Measurements from ENCODE around the gene WDR3. TPM values are rescaled to one million over a fixed set of nuclear protein-coding genes. Genes with fewer than 3 reads are reported as not detected.
A peak's percentile ranks its signal among the peaks of the same experiment; 100 is the strongest.

The WDR3 gene
- total and polyA plus RNA-seq, 2 donors (not counting 3 experiments of a cell fraction or from before 2014, with no cell fraction given): 12.4 to 27.7 TPM

DNA sequence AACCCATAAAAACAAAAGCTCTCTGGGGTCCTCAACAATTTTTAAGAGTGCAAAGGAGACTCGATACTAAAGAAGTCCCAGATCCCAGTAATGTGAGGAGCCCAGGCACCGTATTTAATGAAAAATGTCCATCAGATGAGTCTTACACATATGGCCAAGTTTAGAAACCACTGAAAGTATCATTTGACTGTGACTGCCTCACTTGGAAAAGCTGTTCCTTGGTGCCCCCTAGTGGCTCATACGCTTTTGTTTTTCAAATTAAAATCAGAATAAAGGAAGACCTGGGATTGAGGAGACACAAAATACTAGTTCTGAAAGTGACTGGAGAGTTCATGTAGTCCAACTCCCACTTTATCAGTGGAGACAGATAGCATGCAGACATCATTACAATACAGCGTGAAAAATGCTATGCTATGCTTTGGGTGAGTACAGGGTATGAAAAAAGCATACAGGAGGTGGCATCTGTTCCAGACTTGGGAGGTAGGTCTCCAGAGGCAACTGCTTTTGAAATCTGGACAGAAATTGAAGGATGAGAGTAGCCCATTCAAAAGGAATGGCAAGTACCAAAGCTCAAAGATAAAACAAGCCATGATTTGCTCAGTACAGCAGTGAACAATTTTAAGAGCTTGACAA lies 33.9 kb upstream of the WDR3 start:
- FAIRE-seq: peak; percentile 89
- H3K9ac ChIP-seq (replicated peaks; ENCODE audit: extremely low read depth, insufficient read depth, low read length): no peak overlapping the region
- no peaks in the 10 kb centered on the region for H3K27me3 ChIP-seq (ENCODE audit: control insufficient read depth in 2 of 2, insufficient read depth in 2 of 2, low read length in 2 of 2)
- no peaks in the 10 kb centered on the region for H4K20me1 ChIP-seq (replicated peaks; ENCODE audit: control insufficient read depth, extremely low read depth, insufficient read depth, low read length)
- intact Hi-C loops (cut with micrococcal nuclease) (loop anchor here (1.0 to 10.0 kb wide), 7 partner anchors 79 to 831 kb away; partner anchors contain the start of gene TTF2), dilution Hi-C loops (cut with MboI; ENCODE audit: extremely low pct_ligation_motif_present, low sequenced_read_pairs) (no loop called here)
- peaks cover 0 to 6% of the 10 kb centered on the region in 2 experiments for H3K36me3 ChIP-seq (ENCODE audit: control insufficient read depth in 2 of 2, extremely low read depth in 1 of 2, insufficient read depth in 2 of 2, low read length in 2 of 2)
- POLR2A ChIA-PET: no interaction called here
- no peaks in the 10 kb centered on the region for H3K9me3 ChIP-seq (replicated peaks; ENCODE audit: control insufficient read depth, insufficient read depth, low read length)
- no peaks in the 10 kb centered on the region for H3K4me1 ChIP-seq (ENCODE audit: control insufficient read depth, extremely low read depth, insufficient read depth, low read length)
- H3K4me3 ChIP-seq (replicated peaks in 1 of 3; ENCODE audit: insufficient read depth in 1 of 3, low read depth in 1 of 3, low read length in 3 of 3): no peak overlapping the region
- H3K4me2 ChIP-seq (ENCODE audit: insufficient read depth, low read length): no peak overlapping the region
- no peaks in the 10 kb centered on the region for H3K79me2 ChIP-seq (ENCODE audit: control insufficient read depth, insufficient read depth, low read length)
- DNase-seq (ENCODE audit: low read depth, low spot score): peak; percentile 76
- TF ChIP-seq FOS (IDR thresholded peaks at IDR 0.05; ENCODE audit: borderline replicate concordance, insufficient read depth, low read length) (no peak), POLR2A (IDR thresholded peaks at IDR 0.05; ENCODE audit: low read depth, low read length) (no peak)
- TF ChIP-seq, protein P1, sequence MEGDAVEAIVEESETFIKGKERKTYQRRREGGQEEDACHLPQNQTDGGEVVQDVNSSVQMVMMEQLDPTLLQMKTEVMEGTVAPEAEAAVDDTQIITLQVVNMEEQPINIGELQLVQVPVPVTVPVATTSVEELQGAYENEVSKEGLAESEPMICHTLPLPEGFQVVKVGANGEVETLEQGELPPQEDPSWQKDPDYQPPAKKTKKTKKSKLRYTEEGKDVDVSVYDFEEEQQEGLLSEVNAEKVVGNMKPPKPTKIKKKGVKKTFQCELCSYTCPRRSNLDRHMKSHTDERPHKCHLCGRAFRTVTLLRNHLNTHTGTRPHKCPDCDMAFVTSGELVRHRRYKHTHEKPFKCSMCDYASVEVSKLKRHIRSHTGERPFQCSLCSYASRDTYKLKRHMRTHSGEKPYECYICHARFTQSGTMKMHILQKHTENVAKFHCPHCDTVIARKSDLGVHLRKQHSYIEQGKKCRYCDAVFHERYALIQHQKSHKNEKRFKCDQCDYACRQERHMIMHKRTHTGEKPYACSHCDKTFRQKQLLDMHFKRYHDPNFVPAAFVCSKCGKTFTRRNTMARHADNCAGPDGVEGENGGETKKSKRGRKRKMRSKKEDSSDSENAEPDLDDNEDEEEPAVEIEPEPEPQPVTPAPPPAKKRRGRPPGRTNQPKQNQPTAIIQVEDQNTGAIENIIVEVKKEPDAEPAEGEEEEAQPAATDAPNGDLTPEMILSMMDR (IDR thresholded peaks at IDR 0.05; ENCODE audit: extremely low read depth in 1 of 2, insufficient read depth in 1 of 2, low read depth in 1 of 2, low read length in 2 of 2): peak; percentile 58 to 68
- no peak overlapping the region for H3K27ac ChIP-seq (ENCODE audit: insufficient read depth, low read depth, low read length)
- BruUV-seq (replicated peaks): no TSS peak
- H2AFZ ChIP-seq (ENCODE audit: low read depth, low read length): no peak overlapping the region
- CTCF ChIA-PET: interaction anchor here (0.6 to 5.1 kb wide), 44 partner anchors 9 to 803 kb away, joined by 3 to 74 read pairs (median 4); partner anchors contain the start of gene GDAP2
- H3K9me1 ChIP-seq (replicated peaks; ENCODE audit: control insufficient read depth, extremely low read depth, insufficient read depth, low read length): no peaks in the 10 kb centered on the region

DNA sequence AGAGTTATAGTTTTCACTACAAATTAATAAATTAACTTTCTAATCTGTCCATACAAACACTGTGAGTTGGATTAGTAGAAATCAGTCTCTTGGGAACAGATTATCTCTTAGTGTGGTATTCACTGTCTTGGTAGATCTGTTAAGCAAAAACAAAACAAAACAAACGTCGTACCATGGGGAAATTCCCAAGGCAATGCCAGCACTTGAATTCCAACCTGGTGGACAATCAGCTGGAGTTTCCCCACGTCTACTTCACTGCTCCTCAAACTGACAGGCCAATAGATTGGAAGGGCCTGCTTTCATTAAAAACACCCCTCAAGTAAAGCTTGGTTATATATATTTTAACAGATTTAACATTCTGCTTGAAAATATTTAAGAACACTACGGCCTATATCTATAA lies 32.0 kb upstream of the WDR3 start:
- Histone ChIP-seq H3K27ac (ENCODE audit: insufficient read depth, low read depth, low read length) (no peak overlapping the region), H3K36me3 (ENCODE audit: control insufficient read depth in 2 of 2, extremely low read depth in 1 of 2, insufficient read depth in 2 of 2, low read length in 2 of 2) (peaks cover 0 to 9% of the 10 kb centered on the region in 2 experiments), H3K79me2 (ENCODE audit: control insufficient read depth, insufficient read depth, low read length) (no peaks in the 10 kb centered on the region), H2AFZ (ENCODE audit: low read depth, low read length) (no peak overlapping the region), H3K4me2 (ENCODE audit: insufficient read depth, low read length) (no peak overlapping the region), H3K27me3 (ENCODE audit: control insufficient read depth in 2 of 2, insufficient read depth in 2 of 2, low read length in 2 of 2) (no peaks in the 10 kb centered on the region), H3K9me3 (replicated peaks; ENCODE audit: control insufficient read depth, insufficient read depth, low read length) (no peaks in the 10 kb centered on the region), H3K9me1 (replicated peaks; ENCODE audit: control insufficient read depth, extremely low read depth, insufficient read depth, low read length) (no peaks in the 10 kb centered on the region), H3K4me1 (ENCODE audit: control insufficient read depth, extremely low read depth, insufficient read depth, low read length) (no peaks in the 10 kb centered on the region), H4K20me1 (replicated peaks; ENCODE audit: control insufficient read depth, extremely low read depth, insufficient read depth, low read length) (no peaks in the 10 kb centered on the region), H3K4me3 (replicated peaks in 1 of 3; ENCODE audit: insufficient read depth in 1 of 3, low read depth in 1 of 3, low read length in 3 of 3) (no peak overlapping the region), H3K9ac (replicated peaks; ENCODE audit: extremely low read depth, insufficient read depth, low read length) (no peak overlapping the region)
- TF ChIP-seq POLR2A (IDR thresholded peaks at IDR 0.05; ENCODE audit: low read depth, low read length) (no peak), POLR2AphosphoS5 (IDR thresholded peaks at IDR 0.05; ENCODE audit: insufficient read depth, low read depth, low read length) (no peak), FOS (IDR thresholded peaks at IDR 0.05; ENCODE audit: borderline replicate concordance, insufficient read depth, low read length) (no peak), JUN (IDR thresholded peaks at IDR 0.05; ENCODE audit: borderline replicate concordance, insufficient read depth, insufficient read length, low read depth) (no peak), GATA2 (IDR thresholded peaks at IDR 0.05; ENCODE audit: insufficient read depth, insufficient read length, low read depth, low read length) (no peak), EZH2 (IDR thresholded peaks at IDR 0.05; ENCODE audit: borderline replicate concordance, low read depth, low read length, severe bottlenecking) (no peak), MYC (IDR thresholded peaks at IDR 0.05; ENCODE audit: low read depth, low read length) (no peak)
- TF ChIP-seq, protein P2, sequence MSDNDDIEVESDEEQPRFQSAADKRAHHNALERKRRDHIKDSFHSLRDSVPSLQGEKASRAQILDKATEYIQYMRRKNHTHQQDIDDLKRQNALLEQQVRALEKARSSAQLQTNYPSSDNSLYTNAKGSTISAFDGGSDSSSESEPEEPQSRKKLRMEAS (IDR thresholded peaks at IDR 0.05; ENCODE audit: insufficient read depth, insufficient read length): no peak
- TF ChIP-seq, protein P1 (IDR thresholded peaks at IDR 0.05; ENCODE audit: extremely low read depth in 1 of 2, insufficient read depth in 1 of 2, low read depth in 1 of 2, low read length in 2 of 2): no peak
- CTCF ChIA-PET: interaction anchor here (2.6 to 5.1 kb wide), 2 partner anchors 78 to 385 kb away, joined by 12 to 43 read pairs; no protein-coding TSS in a partner anchor
- DNase-seq (ENCODE audit: low read depth, low spot score) (peak; percentile 12), FAIRE-seq (no peak)
- dilution Hi-C loops (cut with MboI; ENCODE audit: extremely low pct_ligation_motif_present, low sequenced_read_pairs): no loop called here
- POLR2A ChIA-PET: no interaction called here
- no TSS peak for BruUV-seq (replicated peaks)
- intact Hi-C loops (cut with micrococcal nuclease): loop anchor here (10.0 kb wide), 1 partner anchor 833 kb away; the partner anchor contains the start of gene TTF2

Data from endothelial cell of umbilical vein (primary cell).